ENCODE data around the gene COA6. TPM values are rescaled to one million over a fixed set of nuclear protein-coding genes. Genes with fewer than 3 reads are reported as not detected.

COA6 gene
- total and polyA plus RNA-seq, 2 of the 13 experiments (the other 11 are each of a cell fraction or from before 2014, with no cell fraction given), result 32.4 to 104 TPM

GRCh38 chr1:234342774-234343173 lies 30.5 kb upstream of the COA6 start:
- no peaks in the 10 kb centered on the region for H3K9me3 ChIP-seq (ENCODE audit: low read length)
- in situ Hi-C loops (cut with HindIII; ENCODE audit: extremely low pct_ligation_motif_present, low pct_unique_long_range_greater_than_20kb) (no loop called here), intact Hi-C loops (cut with micrococcal nuclease; ENCODE audit: unreplicated experiment) (no loop called here)
- FAIRE-seq, result no peak
- H3K4me3 ChIP-seq (replicated peaks in 1 of 3; ENCODE audit: insufficient read depth in 1 of 3, low read depth in 2 of 3, low read length in 3 of 3), result no peak overlapping the region
- no peak overlapping the region for H3K27ac ChIP-seq (ENCODE audit: extremely low read length, insufficient read depth, low read length)
- no peaks in the 10 kb centered on the region for H4K20me1 ChIP-seq (ENCODE audit: insufficient read depth, low read length)
- no peak overlapping the region for H3K9ac ChIP-seq (ENCODE audit: insufficient read depth, low read depth, low read length)
- H3K36me3 ChIP-seq (replicated peaks in 1 of 2; ENCODE audit: control insufficient read depth in 1 of 2, insufficient read depth in 2 of 2, low read length in 2 of 2), result no peaks in the 10 kb centered on the region
- DNase-seq (ENCODE audit: low spot score), result no peak
- no peak overlapping the region for H2AFZ ChIP-seq (ENCODE audit: low read length)
- H3K4me1 ChIP-seq (ENCODE audit: insufficient read depth, low read length), result peaks cover 7% of the 10 kb centered on the region
- TF ChIP-seq KAT2B (IDR thresholded peaks at IDR 0.05; ENCODE audit: borderline replicate concordance, low read depth, low read length) (peak; percentile 63; the same call in 1 of the 2 replicates), ZNF431 (CRISPR knock-in tag; IDR thresholded peaks at IDR 0.05; ENCODE audit: borderline replicate concordance, low read depth) (no peak), TAF1 (CRISPR knock-in tag; IDR thresholded peaks at IDR 0.05) (no peak)
- peak; percentile 65 for ATAC-seq
- CTCF ChIA-PET (ENCODE audit: low intra/inter-chr PET ratio, low total read pairs), result no interaction called here
- no peak overlapping the region for H3K4me2 ChIP-seq (ENCODE audit: low read depth, low read length)
- no TSS peak for BruUV-seq (replicated peaks)
- H3K27me3 ChIP-seq (ENCODE audit: control insufficient read depth in 1 of 2, insufficient read depth in 2 of 2, low read length in 2 of 2), result no peaks in the 10 kb centered on the region
- POLR2A ChIA-PET, result no interaction called here
- no peaks in the 10 kb centered on the region for H3K79me2 ChIP-seq (ENCODE audit: insufficient read depth, low read length)
- 53% methylated on average over 5 of the region's 5 CpGs for WGBS (ENCODE audit: low lambda C conversion rate)

- Histone ChIP-seq H3K27me3 (ENCODE audit: control insufficient read depth in 1 of 2, insufficient read depth in 2 of 2, low read length in 2 of 2) (no peaks in the 10 kb centered on the region), H3K27ac (ENCODE audit: extremely low read length, insufficient read depth, low read length) (no peak overlapping the region), H2AFZ (ENCODE audit: low read length) (no peak overlapping the region), H3K4me2 (ENCODE audit: low read depth, low read length) (no peak overlapping the region), H3K36me3 (replicated peaks in 1 of 2; ENCODE audit: control insufficient read depth in 1 of 2, insufficient read depth in 2 of 2, low read length in 2 of 2) (no peaks in the 10 kb centered on the region), H3K9me3 (ENCODE audit: low read length) (no peaks in the 10 kb centered on the region), H3K79me2 (ENCODE audit: insufficient read depth, low read length) (no peaks in the 10 kb centered on the region), H3K9ac (ENCODE audit: insufficient read depth, low read depth, low read length) (no peak overlapping the region), H3K4me3 (replicated peaks in 1 of 3; ENCODE audit: insufficient read depth in 1 of 3, low read depth in 2 of 3, low read length in 3 of 3) (no peak overlapping the region), H4K20me1 (ENCODE audit: insufficient read depth, low read length) (no peaks in the 10 kb centered on the region), H3K4me1 (ENCODE audit: insufficient read depth, low read length) (peaks cover 20% of the 10 kb centered on the region)
- no peak for DNase-seq (ENCODE audit: low spot score)
- no peak for ATAC-seq
- POLR2A ChIA-PET, result no interaction called here
- 80% methylated on average over 1 of the region's 1 CpG for WGBS (ENCODE audit: low lambda C conversion rate)
- TF ChIP-seq ZNF839 (CRISPR knock-in tag; IDR thresholded peaks at IDR 0.05; ENCODE audit: borderline replicate concordance), result no peak
- no peak for TF ChIP-seq HDAC2 (CRISPR knock-in tag; IDR thresholded peaks at IDR 0.05)
- TF ChIP-seq TBP (CRISPR knock-in tag; IDR thresholded peaks at IDR 0.05), result no peak
- no peak for TF ChIP-seq BHLHE40 (IDR thresholded peaks at IDR 0.05; ENCODE audit: low read length)
- TF ChIP-seq SPEN (CRISPR knock-in tag; IDR thresholded peaks at IDR 0.05; ENCODE audit: low read depth), result no peak
- TF ChIP-seq ZNF331 (CRISPR knock-in tag; IDR thresholded peaks at IDR 0.05), result peak; percentile 99
- intact Hi-C loops (cut with micrococcal nuclease; ENCODE audit: unreplicated experiment), result no loop called here
- in situ Hi-C loops (cut with HindIII; ENCODE audit: extremely low pct_ligation_motif_present, low pct_unique_long_range_greater_than_20kb), result no loop called here
- BruUV-seq (replicated peaks), result no TSS peak
- CTCF ChIA-PET (ENCODE audit: low intra/inter-chr PET ratio, low total read pairs), result no interaction called here
- no peak for FAIRE-seq
Observed at GRCh38 chr1:234345237-234345636, 28.0 kb upstream of the COA6 start.

Measured in HepG2 (cell line).